Gastrocnemius medialis (tissue), 4 donors: Measurements from ENCODE around the gene RILPL2.

ENCODE experiments used
- POLR2A ChIP-seq, 2 donors: fragments of 450-650 bp; IDR thresholded peaks; one replicate each; pipeline ENCODE4 v1.6.1; 2017; ENCODE audit warnings: antibody characterized with exemption in 2 of 2, mild to moderate bottlenecking in 2 of 2, moderate library complexity in 2 of 2
- TF ChIP-seq, protein P1 (sequence below), 5 experiments: fragments of 450-650 bp in 3 of 5; fragments of 200-600 bp in 2 of 5; sonication (generic) in 2 of 5; IDR thresholded peaks in 4 of 5; conservative IDR thresholded peaks in 1 of 5; 1 replicate in 4 of 5; 2 replicates in 1 of 5; pipeline ENCODE4 v1.5.1; 2016 to 2019; ENCODE audit warnings: antibody characterized with exemption in 5 of 5, mild to moderate bottlenecking in 3 of 5, moderate library complexity in 3 of 5

DNA sequence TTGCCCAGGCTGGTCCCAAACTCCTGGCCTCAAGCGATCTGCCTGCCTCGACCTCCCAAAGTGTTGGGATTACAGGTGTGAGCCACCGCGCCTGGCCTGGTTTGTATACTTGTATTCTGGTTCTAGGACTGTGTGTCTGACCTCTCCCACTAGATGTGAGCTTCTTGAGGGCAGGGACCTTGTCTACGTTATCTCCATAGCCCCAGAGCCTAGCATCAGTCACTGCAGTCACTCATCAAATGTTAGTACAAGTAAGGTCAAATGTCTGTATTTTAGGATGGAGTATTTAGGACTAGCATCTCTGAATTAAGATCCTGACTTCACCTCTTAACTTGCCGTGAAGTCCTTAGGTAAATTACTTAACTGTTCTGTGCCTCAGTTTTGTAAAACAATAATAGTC, 2.9 kb downstream of the RILPL2 start:
- TF ChIP-seq, protein P1, sequence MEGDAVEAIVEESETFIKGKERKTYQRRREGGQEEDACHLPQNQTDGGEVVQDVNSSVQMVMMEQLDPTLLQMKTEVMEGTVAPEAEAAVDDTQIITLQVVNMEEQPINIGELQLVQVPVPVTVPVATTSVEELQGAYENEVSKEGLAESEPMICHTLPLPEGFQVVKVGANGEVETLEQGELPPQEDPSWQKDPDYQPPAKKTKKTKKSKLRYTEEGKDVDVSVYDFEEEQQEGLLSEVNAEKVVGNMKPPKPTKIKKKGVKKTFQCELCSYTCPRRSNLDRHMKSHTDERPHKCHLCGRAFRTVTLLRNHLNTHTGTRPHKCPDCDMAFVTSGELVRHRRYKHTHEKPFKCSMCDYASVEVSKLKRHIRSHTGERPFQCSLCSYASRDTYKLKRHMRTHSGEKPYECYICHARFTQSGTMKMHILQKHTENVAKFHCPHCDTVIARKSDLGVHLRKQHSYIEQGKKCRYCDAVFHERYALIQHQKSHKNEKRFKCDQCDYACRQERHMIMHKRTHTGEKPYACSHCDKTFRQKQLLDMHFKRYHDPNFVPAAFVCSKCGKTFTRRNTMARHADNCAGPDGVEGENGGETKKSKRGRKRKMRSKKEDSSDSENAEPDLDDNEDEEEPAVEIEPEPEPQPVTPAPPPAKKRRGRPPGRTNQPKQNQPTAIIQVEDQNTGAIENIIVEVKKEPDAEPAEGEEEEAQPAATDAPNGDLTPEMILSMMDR (IDR thresholded peaks at IDR 0.05 in 4 of 5, conservative IDR thresholded peaks at IDR 0.05 in 1 of 5), result no peak
- no peak for TF ChIP-seq POLR2A (IDR thresholded peaks at IDR 0.05)
